ENCODE measurements around the gene PA2G4.
"Not testable (repeated sequence)": the region's sequence is repeated elsewhere in the genome, so short reads cannot be mapped to it uniquely, and the experiment has no call there.

The PA2G4 gene

DNA sequence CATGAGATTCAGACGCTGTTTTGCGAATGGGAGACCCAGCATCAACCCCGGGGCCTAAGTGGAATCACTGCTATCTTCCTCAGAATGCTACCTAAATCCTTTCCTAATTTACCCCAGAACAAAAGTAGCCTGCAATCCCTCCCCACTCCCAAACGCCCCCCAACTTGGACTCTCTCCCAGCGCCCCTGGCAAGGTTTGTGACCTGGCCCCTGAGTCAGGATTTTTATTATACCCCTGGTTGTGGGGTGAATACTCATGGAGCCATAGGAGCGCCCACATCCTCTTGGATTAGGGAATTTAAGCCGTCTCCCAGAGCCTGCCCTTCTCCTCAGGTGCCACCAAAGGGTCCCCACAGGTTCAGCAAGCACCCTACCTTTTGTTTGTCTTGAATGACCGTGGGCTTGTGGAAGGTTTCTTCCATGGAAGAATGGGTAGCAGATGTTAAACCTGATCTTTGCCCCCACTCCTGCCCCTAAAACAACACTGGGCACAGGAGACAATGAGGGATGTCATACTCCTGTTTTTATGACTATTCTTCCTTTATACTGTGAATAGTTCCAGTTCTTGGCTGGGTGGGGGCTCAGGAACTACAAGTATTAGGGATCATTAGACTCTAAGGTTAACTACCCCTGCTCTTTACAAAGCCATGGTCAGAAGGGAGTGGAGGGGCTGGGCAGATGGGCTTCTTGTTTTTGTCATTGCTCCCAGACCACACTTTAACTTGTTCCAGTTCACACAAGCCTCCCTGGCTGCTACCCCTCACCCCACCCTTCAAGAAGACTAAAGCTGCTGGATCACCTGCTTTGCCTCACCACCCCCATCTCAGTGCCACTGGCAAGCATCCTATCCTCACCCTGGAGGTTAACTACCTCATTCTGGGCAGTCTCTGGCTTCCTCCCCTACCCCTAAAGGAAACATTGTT is 48.7 kb downstream of the PA2G4 start:
- Histone ChIP-seq H3K4me3 (ENCODE audit: insufficient read depth, low read depth, low read length) (peak overlapping the region; percentile 68), H3K4me1 (ENCODE audit: control insufficient read depth, insufficient read depth, low read length) (peaks cover 23% of the 10 kb centered on the region), H3K27me3 (ENCODE audit: control insufficient read depth, insufficient read depth, low read length, poor library complexity, severe bottlenecking) (no peaks in the 10 kb centered on the region), H3K27ac (ENCODE audit: insufficient read depth, low read depth, low read length, poor library complexity, severe bottlenecking) (no peak overlapping the region), H3K9me3 (ENCODE audit: control insufficient read depth, low read length) (no peaks in the 10 kb centered on the region), H3K36me3 (ENCODE audit: control insufficient read depth, insufficient read depth, low read length) (peaks cover 11% of the 10 kb centered on the region)
- WGBS, 2 experiments: 20 to 24% methylated on average over 8 of the region's 8 CpGs

DNA sequence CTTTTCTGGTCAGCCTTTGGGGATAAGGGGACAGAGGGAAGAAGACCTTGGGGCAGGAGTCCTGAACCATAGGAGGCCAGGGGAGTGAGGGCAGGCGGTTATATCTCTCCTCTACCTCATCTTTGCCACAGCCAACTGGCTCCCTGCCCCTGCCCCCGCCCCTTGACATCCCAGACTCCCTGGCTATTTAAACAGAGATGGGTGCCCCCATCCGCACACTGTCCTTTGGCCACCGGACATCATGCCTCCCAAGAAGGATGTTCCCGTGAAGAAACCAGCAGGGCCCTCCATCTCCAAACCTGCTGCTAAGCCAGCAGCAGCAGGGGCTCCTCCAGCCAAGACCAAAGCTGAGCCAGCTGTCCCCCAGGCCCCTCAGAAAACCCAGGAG is 49.3 kb downstream of the PA2G4 start:
- no peaks in the 10 kb centered on the region for H3K27me3 ChIP-seq (ENCODE audit: control insufficient read depth, insufficient read depth, low read length, poor library complexity, severe bottlenecking)
- no peaks in the 10 kb centered on the region for H3K9me3 ChIP-seq (ENCODE audit: control insufficient read depth, low read length)
- WGBS, 2 experiments: 83 to 88% methylated on average over 5 of the region's 5 CpGs
- H3K36me3 ChIP-seq (ENCODE audit: control insufficient read depth, insufficient read depth, low read length): peaks cover 11% of the 10 kb centered on the region
- H3K4me3 ChIP-seq (ENCODE audit: insufficient read depth, low read depth, low read length): peak overlapping the region; percentile 68
- H3K4me1 ChIP-seq (ENCODE audit: control insufficient read depth, insufficient read depth, low read length): peaks cover 23% of the 10 kb centered on the region
- no peak overlapping the region for H3K27ac ChIP-seq (ENCODE audit: insufficient read depth, low read depth, low read length, poor library complexity, severe bottlenecking)

DNA sequence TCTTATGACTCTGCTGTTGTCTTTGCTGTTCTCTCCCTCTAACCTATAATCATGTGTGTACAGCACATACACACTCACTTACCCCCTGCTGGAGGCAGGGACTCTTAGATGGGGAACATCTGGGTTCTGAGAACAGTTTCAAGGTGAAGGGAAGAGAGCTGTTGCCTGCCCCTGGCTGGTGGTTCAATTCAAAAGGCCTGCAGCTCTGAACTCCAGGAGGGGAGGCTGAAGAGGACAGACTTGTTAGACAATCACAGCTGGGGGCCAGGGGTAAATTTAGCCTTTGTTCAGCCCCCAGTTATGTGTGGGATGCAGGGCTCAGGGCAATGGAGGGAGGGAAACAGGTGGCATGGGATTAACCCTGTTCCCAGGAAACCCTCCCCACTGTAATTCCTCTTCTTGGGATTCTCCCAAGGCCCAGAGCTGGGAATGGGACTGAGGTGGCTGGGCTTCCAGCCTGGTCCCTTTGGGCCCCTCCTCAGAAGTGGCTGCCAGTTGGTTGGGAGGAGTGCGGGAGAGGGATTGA is 50.0 kb downstream of the PA2G4 start:
- H3K9me3 ChIP-seq (ENCODE audit: control insufficient read depth, low read length): no peaks in the 10 kb centered on the region
- no peaks in the 10 kb centered on the region for H3K27me3 ChIP-seq (ENCODE audit: control insufficient read depth, insufficient read depth, low read length, poor library complexity, severe bottlenecking)
- H3K4me3 ChIP-seq (ENCODE audit: insufficient read depth, low read depth, low read length): no peak overlapping the region
- H3K4me1 ChIP-seq (ENCODE audit: control insufficient read depth, insufficient read depth, low read length): peaks cover 23% of the 10 kb centered on the region
- WGBS, 2 experiments: 100% methylated on average over 1 of the region's 1 CpG; no CpG with 5 or more reads in 1 of the 2 experiments
- no peak overlapping the region for H3K27ac ChIP-seq (ENCODE audit: insufficient read depth, low read depth, low read length, poor library complexity, severe bottlenecking)
- peaks cover 11% of the 10 kb centered on the region for H3K36me3 ChIP-seq (ENCODE audit: control insufficient read depth, insufficient read depth, low read length)

GRCh38 chr12:56154818-56155217 is 50.5 kb downstream of the PA2G4 start:
- Histone ChIP-seq H3K27me3 (ENCODE audit: control insufficient read depth, insufficient read depth, low read length, poor library complexity, severe bottlenecking) (no peaks in the 10 kb centered on the region), H3K4me3 (ENCODE audit: insufficient read depth, low read depth, low read length) (no peak overlapping the region), H3K4me1 (ENCODE audit: control insufficient read depth, insufficient read depth, low read length) (peaks cover 25% of the 10 kb centered on the region), H3K27ac (ENCODE audit: insufficient read depth, low read depth, low read length, poor library complexity, severe bottlenecking) (no peak overlapping the region), H3K36me3 (ENCODE audit: control insufficient read depth, insufficient read depth, low read length) (peaks cover 13% of the 10 kb centered on the region), H3K9me3 (ENCODE audit: control insufficient read depth, low read length) (no peaks in the 10 kb centered on the region)
- 95% methylated on average over 5 of the region's 5 CpGs for WGBS, 2 experiments

DNA sequence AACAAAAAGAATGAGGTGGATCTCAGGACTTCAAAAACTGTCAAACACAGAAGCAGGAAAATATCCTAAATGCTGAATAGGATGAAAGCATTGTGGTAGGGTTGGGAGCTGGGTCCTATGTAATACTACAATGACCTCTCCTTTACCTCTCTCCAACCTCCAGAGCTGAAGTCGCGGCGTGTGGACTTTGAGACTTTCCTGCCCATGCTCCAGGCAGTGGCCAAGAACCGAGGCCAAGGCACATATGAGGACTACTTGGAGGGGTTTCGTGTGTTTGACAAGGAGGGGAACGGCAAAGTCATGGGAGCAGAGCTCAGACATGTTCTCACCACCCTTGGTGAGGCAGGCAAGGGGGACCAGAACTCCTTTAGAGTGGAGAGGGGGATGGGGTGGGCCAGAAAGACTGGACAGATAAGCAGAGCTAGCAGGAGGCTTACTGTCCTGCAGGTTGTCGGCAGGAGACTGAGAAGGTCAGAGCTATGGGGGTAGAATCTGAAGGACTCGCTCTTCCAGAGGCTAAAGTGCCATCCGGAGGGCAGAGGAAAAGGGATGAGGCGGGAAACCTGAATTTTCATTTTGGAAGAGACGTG is 51.0 kb downstream of the PA2G4 start:
- Histone ChIP-seq H3K36me3 (ENCODE audit: control insufficient read depth, insufficient read depth, low read length) (peaks cover 19% of the 10 kb centered on the region), H3K4me3 (ENCODE audit: insufficient read depth, low read depth, low read length) (no peak overlapping the region), H3K27me3 (ENCODE audit: control insufficient read depth, insufficient read depth, low read length, poor library complexity, severe bottlenecking) (no peaks in the 10 kb centered on the region), H3K27ac (ENCODE audit: insufficient read depth, low read depth, low read length, poor library complexity, severe bottlenecking) (no peak overlapping the region), H3K4me1 (ENCODE audit: control insufficient read depth, insufficient read depth, low read length) (peaks cover 30% of the 10 kb centered on the region), H3K9me3 (ENCODE audit: control insufficient read depth, low read length) (no peaks in the 10 kb centered on the region)
- WGBS, 2 experiments: 93 to 95% methylated on average over 11 of the region's 11 CpGs

- H3K36me3 ChIP-seq (ENCODE audit: control insufficient read depth, insufficient read depth, low read length): peaks cover 24% of the 10 kb centered on the region
- not testable (repeated sequence) for H3K27me3 ChIP-seq (ENCODE audit: control insufficient read depth, insufficient read depth, low read length, poor library complexity, severe bottlenecking); H3K9me3 ChIP-seq (ENCODE audit: control insufficient read depth, low read length)
- H3K4me1 ChIP-seq (ENCODE audit: control insufficient read depth, insufficient read depth, low read length): peaks cover 39% of the 10 kb centered on the region
- H3K27ac ChIP-seq (ENCODE audit: insufficient read depth, low read depth, low read length, poor library complexity, severe bottlenecking): peak overlapping the region; percentile 98
- 92 to 94% methylated on average over 21 of the region's 21 CpGs for WGBS, 2 experiments
- H3K4me3 ChIP-seq (ENCODE audit: insufficient read depth, low read depth, low read length): peak overlapping the region; percentile 70
These were observed 52.3 kb downstream of the PA2G4 start for GRCh38 chr12:56156464-56157200.

DNA sequence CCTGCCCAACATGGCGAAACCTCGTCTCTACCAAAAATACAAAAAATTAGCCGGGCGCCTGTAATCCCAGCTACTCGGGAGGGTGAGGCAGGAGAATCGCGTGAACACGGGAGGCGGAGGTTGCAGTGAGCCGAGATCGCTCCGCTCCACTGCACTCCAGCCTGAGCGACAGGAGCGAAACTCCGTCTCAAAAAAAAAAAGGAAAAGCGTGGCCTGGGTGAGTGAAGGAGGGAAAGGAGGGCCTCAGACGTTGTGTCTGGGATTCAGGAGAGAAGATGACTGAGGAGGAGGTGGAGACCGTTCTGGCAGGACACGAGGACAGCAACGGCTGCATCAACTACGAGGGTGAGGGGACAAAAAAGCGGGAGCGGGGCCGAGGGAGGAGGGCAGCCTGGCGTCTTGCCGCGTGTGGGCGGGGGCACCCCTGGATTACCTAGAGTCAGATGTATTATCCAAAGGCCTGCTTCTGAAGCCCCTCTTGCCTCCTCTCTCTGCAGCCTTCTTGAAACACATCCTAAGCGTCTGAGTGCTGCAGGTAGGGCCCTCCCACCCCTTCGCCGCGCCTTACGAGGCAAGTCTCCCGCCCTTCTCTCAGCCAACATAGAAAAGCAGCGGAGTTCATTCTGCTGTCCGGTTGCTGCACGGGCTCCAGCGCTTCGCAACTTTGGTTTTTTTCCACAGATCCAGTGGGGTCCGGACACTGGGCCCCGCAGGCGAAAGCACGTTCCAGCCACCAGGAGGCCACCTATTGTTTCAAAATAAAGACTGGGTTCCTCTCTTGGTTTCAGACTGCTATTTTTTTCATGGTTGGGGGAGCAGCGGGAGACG is 53.1 kb downstream of the PA2G4 start:
- WGBS, 2 experiments: 18% methylated on average over 45 of the region's 45 CpGs
- Histone ChIP-seq H3K9me3 (ENCODE audit: control insufficient read depth, low read length) (no peaks in the 10 kb centered on the region), H3K4me1 (ENCODE audit: control insufficient read depth, insufficient read depth, low read length) (peaks cover 47% of the 10 kb centered on the region), H3K27me3 (ENCODE audit: control insufficient read depth, insufficient read depth, low read length, poor library complexity, severe bottlenecking) (no peaks in the 10 kb centered on the region), H3K4me3 (ENCODE audit: insufficient read depth, low read depth, low read length) (peak overlapping the region; percentile 70), H3K36me3 (ENCODE audit: control insufficient read depth, insufficient read depth, low read length) (peaks cover 30% of the 10 kb centered on the region), H3K27ac (ENCODE audit: insufficient read depth, low read depth, low read length, poor library complexity, severe bottlenecking) (peak overlapping the region; percentile 98)

GRCh38 chr12:56158029-56158925 is 53.9 kb downstream of the PA2G4 start, which contains the start of gene MYL6:
TSS of gene MYL6 (plus strand) at chr12:56158359. CDS start at chr12:56158402, 43 bp downstream.
- H3K27me3 ChIP-seq (ENCODE audit: control insufficient read depth, insufficient read depth, low read length, poor library complexity, severe bottlenecking): no peaks in the 10 kb centered on the region
- H3K4me3 ChIP-seq (ENCODE audit: insufficient read depth, low read depth, low read length): peak within 1 kb of the TSS; percentile 70
- peaks cover 33% of the 10 kb centered on the region for H3K36me3 ChIP-seq (ENCODE audit: control insufficient read depth, insufficient read depth, low read length)
- H3K9me3 ChIP-seq (ENCODE audit: control insufficient read depth, low read length): no peaks in the 10 kb centered on the region
- WGBS, 2 experiments: 0% methylated on average over 25 of the region's 30 CpGs
- peak within 1 kb of the TSS; percentile 98 for H3K27ac ChIP-seq (ENCODE audit: insufficient read depth, low read depth, low read length, poor library complexity, severe bottlenecking)
- H3K4me1 ChIP-seq (ENCODE audit: control insufficient read depth, insufficient read depth, low read length): peaks cover 47% of the 10 kb centered on the region

Measured in ectodermal cell (in vitro differentiated cells).